H1 (cell line): ENCODE results near the gene RSF1. TPM values are rescaled to one million over a fixed set of nuclear protein-coding genes. Genes with fewer than 3 reads are reported as not detected.

Experiments used
- CTCF ChIA-PET: fragments of 300-600 bp; sonication (Branson Sonifier 250); formaldehyde crosslinking; loops from one replicate; lab custom pipeline; 2021; ENCODE audit not compliant: partially characterized antibody; lab: Charles Lee
- POLR2A ChIA-PET: fragments of 300-600 bp; sonication (Branson Sonifier 250); formaldehyde crosslinking; loops from one replicate; lab custom pipeline; 2021; ENCODE audit warnings: inconsistent platforms; ENCODE audit not compliant: partially characterized antibody; lab: Charles Lee
- DNase-seq, 2 experiments: peaks; one replicate each; pipeline versions ENCODE4 v3.0.0 to v3.0.0-alpha.2; 2010 to 2022; ENCODE audit warnings: low spot score in 2 of 2, low read depth in 1 of 2, mixed read lengths in 1 of 2
- FAIRE-seq: peaks from 2 replicates; lab custom pipeline; 2011; peaks lifted over from hg19 to GRCh38; lab: Jason Lieb, UNC
- H2AFZ ChIP-seq: 2 replicates; pipeline ENCODE4 v1.8.1; 2012; ENCODE audit warnings: low read length, inconsistent platforms
- H2AK5ac ChIP-seq: 2 replicates; pipeline ENCODE4 v1.6.1; 2013; ENCODE audit warnings: low read depth, low read length
- H2BK120ac ChIP-seq: replicated peaks from 2 replicates; pipeline ENCODE3; 2013; ENCODE audit warnings: low read depth, low read length, inconsistent platforms
- H2BK12ac ChIP-seq: 2 replicates; pipeline ENCODE4 v1.6.1; 2013; ENCODE audit warnings: low read depth, low read length
- H2BK15ac ChIP-seq: 2 replicates; pipeline ENCODE4 v1.6.1; 2013; ENCODE audit warnings: low read length
- H2BK20ac ChIP-seq: 2 replicates; pipeline ENCODE4 v1.6.1; 2013; ENCODE audit warnings: low read length
- H2BK5ac ChIP-seq: 2 replicates; pipeline ENCODE4 v1.6.1; 2013; ENCODE audit warnings: low read depth, low read length
- H3K14ac ChIP-seq: 2 replicates; pipeline ENCODE4 v1.6.1; 2013; ENCODE audit warnings: inconsistent platforms; ENCODE audit not compliant: insufficient read length
- H3K18ac ChIP-seq: 2 replicates; pipeline ENCODE4 v1.6.1; 2013; ENCODE audit warnings: low read length; ENCODE audit errors: extremely low read depth
- H3K23ac ChIP-seq: 2 replicates; pipeline ENCODE4 v1.6.1; 2013; ENCODE audit warnings: inconsistent platforms; ENCODE audit not compliant: insufficient read length
- H3K23me2 ChIP-seq: 2 replicates; pipeline ENCODE4 v1.6.1; 2013; ENCODE audit warnings: low read depth, low read length
- H3K27ac ChIP-seq: 2 replicates; pipeline ENCODE4 v1.6.1; 2011; ENCODE audit warnings: low read depth, low read length, inconsistent platforms
- H3K27me3 ChIP-seq, 4 experiments: replicated peaks in 1 of 4; 1 replicate in 1 of 4; 2 replicates in 3 of 4; pipeline versions ENCODE4 v1.6.1 to v1.8.1; 2011 to 2013; ENCODE audit warnings: low read length in 3 of 4, mild to moderate bottlenecking in 3 of 4, inconsistent platforms in 2 of 4, mixed read lengths in 2 of 4, moderate library complexity in 1 of 4; ENCODE audit not compliant: control insufficient read depth in 3 of 4, insufficient read depth in 3 of 4; ENCODE audit errors: extremely low read depth in 1 of 4
- H3K36me3 ChIP-seq, 4 experiments: 2 replicates each; pipeline versions ENCODE4 v1.6.1 to v1.8.1; 2011 to 2013; ENCODE audit warnings: mild to moderate bottlenecking in 4 of 4, low read length in 3 of 4, moderate library complexity in 2 of 4, control low read depth in 1 of 4, inconsistent platforms in 1 of 4; ENCODE audit not compliant: insufficient read depth in 4 of 4, control insufficient read depth in 2 of 4
- H3K4ac ChIP-seq: replicated peaks from 2 replicates; pipeline ENCODE3; 2013; ENCODE audit warnings: low read length, low read depth, mixed read lengths, inconsistent platforms; ENCODE audit not compliant: insufficient read length
- H3K4me1 ChIP-seq, 4 experiments: replicated peaks in 1 of 4; 1 replicate in 1 of 4; 2 replicates in 3 of 4; pipeline versions ENCODE4 v1.6.1 to v1.8.1; 2011 to 2013; ENCODE audit warnings: low read length in 3 of 4, inconsistent platforms in 2 of 4, mixed read lengths in 1 of 4; ENCODE audit not compliant: insufficient read depth in 4 of 4, control insufficient read depth in 3 of 4
- H3K4me2 ChIP-seq, 2 experiments: 2 replicates each; pipeline versions ENCODE4 v1.6.1 to v1.8.1; 2011 to 2013; ENCODE audit warnings: low read depth in 2 of 2, low read length in 2 of 2, control low read depth in 1 of 2, inconsistent platforms in 1 of 2, mild to moderate bottlenecking in 1 of 2; ENCODE audit not compliant: insufficient read depth in 1 of 2
- H3K4me3 ChIP-seq, 4 experiments: fragments of 200-600, 300-600 bp in 1 of 4; sonication (generic), shearing (Covaris generic), sonication (Bioruptor Twin) in 1 of 4; 2 replicates each; pipeline versions ENCODE4 v1.5.1 to v1.8.1; 2011 to 2016; ENCODE audit warnings: low read length in 4 of 4, low read depth in 3 of 4, control low read depth in 2 of 4, inconsistent platforms in 2 of 4, mild to moderate bottlenecking in 2 of 4, mixed read lengths in 1 of 4, moderate library complexity in 1 of 4; ENCODE audit not compliant: insufficient read depth in 2 of 4; ENCODE audit errors: extremely low read depth in 1 of 4
- H3K56ac ChIP-seq: replicated peaks from 2 replicates; pipeline ENCODE3; 2013; ENCODE audit warnings: low read depth, mild to moderate bottlenecking, mixed read lengths, low read length, inconsistent platforms; ENCODE audit not compliant: insufficient read length
- H3K79me1 ChIP-seq: 2 replicates; pipeline ENCODE4 v1.6.1; 2013; ENCODE audit warnings: low read depth, low read length, control low read depth
- H3K79me2 ChIP-seq, 2 experiments: 2 replicates each; pipeline versions ENCODE4 v1.6.1 to v1.8.1; 2012 to 2013; ENCODE audit warnings: low read length in 2 of 2, mild to moderate bottlenecking in 2 of 2, inconsistent platforms in 1 of 2; ENCODE audit not compliant: insufficient read depth in 2 of 2, control insufficient read depth in 1 of 2
- H3K9ac ChIP-seq, 4 experiments: replicated peaks in 1 of 4; 1 replicate in 1 of 4; 2 replicates in 3 of 4; pipeline versions ENCODE4 v1.6.1 to v1.8.1; 2011 to 2013; ENCODE audit warnings: low read depth in 3 of 4, low read length in 3 of 4, control low read depth in 2 of 4, mild to moderate bottlenecking in 2 of 4, moderate library complexity in 2 of 4, inconsistent platforms in 1 of 4; ENCODE audit errors: extremely low read depth in 1 of 4
- H3K9me3 ChIP-seq, 2 experiments: 2 replicates each; pipeline versions ENCODE4 v1.6.1 to v1.8.1; 2012 to 2013; ENCODE audit warnings: mild to moderate bottlenecking in 2 of 2, moderate library complexity in 2 of 2, control low read depth in 1 of 2, inconsistent platforms in 1 of 2, low read depth in 1 of 2, low read length in 1 of 2, mixed read lengths in 1 of 2; ENCODE audit not compliant: insufficient read depth in 2 of 2
- H4K20me1 ChIP-seq, 2 experiments: replicated peaks in 1 of 2; 2 replicates each; pipeline versions ENCODE3 to v1.8.1; 2011 to 2013; ENCODE audit warnings: inconsistent platforms in 2 of 2, low read length in 2 of 2, mild to moderate bottlenecking in 1 of 2; ENCODE audit not compliant: insufficient read depth in 2 of 2, control insufficient read depth in 1 of 2
- H4K5ac ChIP-seq: 2 replicates; pipeline ENCODE4 v1.6.1; 2013; ENCODE audit warnings: low read length, low read depth, mixed read lengths, inconsistent platforms; ENCODE audit not compliant: insufficient read length
- H4K8ac ChIP-seq: 2 replicates; pipeline ENCODE4 v1.8.0; 2013; ENCODE audit warnings: mild to moderate bottlenecking, moderate library complexity, low read length, inconsistent platforms; ENCODE audit not compliant: insufficient read depth; ENCODE audit errors: extremely low read depth
- H4K91ac ChIP-seq: replicated peaks from 2 replicates; pipeline ENCODE3; 2013; ENCODE audit warnings: low read length, mixed read lengths, inconsistent platforms; ENCODE audit not compliant: insufficient read length
- EGR1 ChIP-seq: IDR thresholded peaks from 2 replicates; pipeline ENCODE4 v1.6.1; 2011; ENCODE audit warnings: low read depth, low read length, borderline replicate concordance
- EP300 ChIP-seq, 2 experiments: IDR thresholded peaks; 1 replicate in 1 of 2; 2 replicates in 1 of 2; pipeline ENCODE4 v1.6.1; 2011 to 2012; ENCODE audit warnings: low read depth in 2 of 2, low read length in 2 of 2, mild to moderate bottlenecking in 2 of 2, borderline replicate concordance in 1 of 2, inconsistent platforms in 1 of 2, moderate library complexity in 1 of 2
- EZH2 ChIP-seq: fragments of 200-600 bp; sonication (generic); IDR thresholded peaks from 2 replicates; pipeline ENCODE4 v1.7.1; 2012; ENCODE audit warnings: low read depth, mild to moderate bottlenecking, moderate library complexity, low read length, inconsistent platforms; ENCODE audit not compliant: severe bottlenecking
- MAFK ChIP-seq: IDR thresholded peaks from 2 replicates; pipeline ENCODE4 v1.6.1; 2012; ENCODE audit warnings: low read depth, mild to moderate bottlenecking, improper control_type of control experiment, low read length
- NRF1 ChIP-seq: IDR thresholded peaks from 2 replicates; pipeline ENCODE4 v1.6.1; 2011; ENCODE audit warnings: mild to moderate bottlenecking, low read depth, low read length, improper control_type of control experiment
- POLR2AphosphoS5 ChIP-seq: IDR thresholded peaks from 2 replicates; pipeline ENCODE4 v1.6.1; 2011; ENCODE audit warnings: low read depth, low read length
- RBBP5 ChIP-seq: IDR thresholded peaks from 2 replicates; pipeline ENCODE4 v1.7.1; 2012; ENCODE audit warnings: low read depth, mild to moderate bottlenecking, inconsistent platforms, low read length, moderate library complexity, borderline replicate concordance
- SAP30 ChIP-seq: fragments of 300-600 bp; sonication (generic); IDR thresholded peaks from 2 replicates; pipeline ENCODE4 v1.7.1; 2012; ENCODE audit warnings: low read length, moderate library complexity, mild to moderate bottlenecking, inconsistent platforms; ENCODE audit not compliant: insufficient read depth, insufficient replicate concordance
- SIRT6 ChIP-seq: IDR thresholded peaks from one replicate; pipeline ENCODE4 v1.7.1; 2012; ENCODE audit warnings: low read length, inconsistent platforms
- SP4 ChIP-seq: IDR thresholded peaks from 2 replicates; pipeline ENCODE4 v1.6.1; 2012; ENCODE audit warnings: low read length, inconsistent platforms
- TBP ChIP-seq: IDR thresholded peaks from 2 replicates; pipeline ENCODE4 v1.6.1; 2011; ENCODE audit warnings: low read depth, low read length, improper control_type of control experiment
- TEAD4 ChIP-seq: IDR thresholded peaks from 2 replicates; pipeline ENCODE4 v1.6.1; 2012; ENCODE audit warnings: low read depth, low read length, inconsistent platforms, mixed read lengths
- WGBS, 2 experiments: shearing (Covaris generic) in 1 of 2; methylation state at CpG; one replicate each; pipeline versions ENCODE4 v1.1.6 to v1.1.7; 2013 to 2015; ENCODE audit warnings: low lambda C conversion rate in 2 of 2, mixed read lengths in 2 of 2, inconsistent platforms in 1 of 2, low coverage in 1 of 2, missing lambda C conversion rate in 1 of 2; ENCODE audit not compliant: insufficient replicate concordance in 2 of 2, insufficient coverage in 1 of 2, insufficient read length in 1 of 2; ENCODE audit errors: extremely low coverage in 1 of 2, missing lambda C conversion rate in 1 of 2; 5-methylcytosine and 5-hydroxymethylcytosine counted together
- polyA plus RNA-seq, 7 experiments: library from polyadenylated mRNA; depleted of rRNA in 3 of 7; stranded (reverse) in 5 of 7; unstranded in 2 of 7; fragments of >200 nt in 5 of 7; fragments of 200-250 nt in 2 of 7; gene quantifications; 1 replicate in 5 of 7; 2 replicates in 1 of 7; 4 replicates in 1 of 7; pipeline versions ENCODE4 v1.2.1 to v1.2.3, GENCODE V29; 2011 to 2013; ENCODE audit warnings: missing spikeins in 2 of 7, mixed read lengths in 2 of 7
- total RNA-seq: library from RNA; stranded (reverse); fragmentation: NEBNext Ultra II Directional; extraction: Animal tissue kit (Norgen Biotek cat#: 25700); gene quantifications from 2 replicates; pipeline ENCODE4 v1.2.1, GENCODE V29; 2021

The RSF1 gene
- total and polyA plus RNA-seq, 2 of the 8 experiments (the other 6 are each of a cell fraction or from before 2014, with no cell fraction given): 17.8 to 87.9 TPM

- Histone ChIP-seq H3K79me1 (no peaks in the 10 kb centered on the region), H3K9me3 (no peaks in the 10 kb centered on the region), H3K27ac (no peak overlapping the region), H3K4me1 (no peaks in the 10 kb centered on the region), H3K4ac (no peak overlapping the region), H4K8ac (no peak overlapping the region), H2BK20ac (no peak overlapping the region), H4K91ac (no peak overlapping the region), H2BK15ac (no peak overlapping the region), H2BK120ac (no peak overlapping the region), H3K23me2 (no peaks in the 10 kb centered on the region), H4K20me1 (no peaks in the 10 kb centered on the region), H3K36me3 (peaks cover 5 to 80% (median 30%) of the 10 kb centered on the region in 4 experiments), H3K27me3 (no peaks in the 10 kb centered on the region), H3K23ac (no peak overlapping the region), H3K79me2 (no peaks in the 10 kb centered on the region), H3K4me2 (no peak overlapping the region), H2BK5ac (no peak overlapping the region), H3K9ac (no peak overlapping the region), H4K5ac (no peak overlapping the region), H3K18ac (no peak overlapping the region), H2AFZ (no peak overlapping the region), H3K4me3 (no peak overlapping the region), H3K56ac (no peak overlapping the region), H2AK5ac (no peak overlapping the region), H3K14ac (no peak overlapping the region), H2BK12ac (no peak overlapping the region)
- FAIRE-seq (no peak), DNase-seq (no peak)
- 97% methylated on average over 1 of the region's 1 CpG; no CpG with 5 or more reads in 1 of the 2 experiments for WGBS, 2 experiments
- CTCF ChIA-PET: interaction anchor here (1.0 kb wide), 1 partner anchor 10 kb away, joined by 4 read pairs; no protein-coding TSS in a partner anchor
- POLR2A ChIA-PET: no interaction called here
- TF ChIP-seq NRF1 (no peak), RBBP5 (no peak), MAFK (no peak), EZH2 (no peak), EGR1 (no peak), SP4 (no peak), SIRT6 (no peak), TBP (no peak), SAP30 (no peak), EP300 (IDR thresholded peaks at IDR 0.05; ENCODE audit: borderline replicate concordance in 1 of 2, low read depth in 2 of 2, low read length in 2 of 2) (no peak), TEAD4 (no peak), POLR2AphosphoS5 (no peak)
Measured at GRCh38 chr11:77695417-77695816, 125.1 kb downstream of the RSF1 start.
